HEK293 (cell line): ENCODE data around the gene SPC25.

ENCODE experiments used
- CTCF ChIA-PET: fragments of 350-600 bp; formaldehyde crosslinking; extraction: SDS; loops from one replicate; lab custom pipeline; 2021; ENCODE audit warnings: antibody characterized with exemption; lab: Yijun Ruan, JAX
- POLR2A ChIA-PET: fragments of 300-600 bp; formaldehyde crosslinking; extraction: SDS; loops from one replicate; lab custom pipeline; 2020; ENCODE audit warnings: antibody characterized with exemption, inconsistent platforms; lab: Yijun Ruan, JAX
- H3K27ac ChIP-seq: fragments of 200-500 bp; sonication (Bioruptor generic); 2 replicates; pipeline ENCODE4 v1.5.1; 2014; ENCODE audit warnings: low read depth, low read length, control low read depth, inconsistent platforms; ENCODE audit errors: extremely low read depth
- H3K36me3 ChIP-seq, 2 experiments: fragments of 200-500 bp in 1 of 2; sonication (Bioruptor generic) in 1 of 2; 1 replicate in 1 of 2; 2 replicates in 1 of 2; pipeline ENCODE4 v1.5.1; 2014 to 2017; ENCODE audit warnings: inconsistent platforms in 2 of 2, low read length in 2 of 2; ENCODE audit not compliant: control insufficient read depth in 2 of 2, insufficient read depth in 1 of 2
- H3K4me1 ChIP-seq: fragments of 200-500 bp; sonication (Bioruptor generic); 2 replicates; pipeline ENCODE4 v1.5.1; 2014; ENCODE audit warnings: mild to moderate bottlenecking, low read length, inconsistent platforms; ENCODE audit not compliant: control insufficient read depth, insufficient read depth
- H3K4me3 ChIP-seq: 2 replicates; pipeline ENCODE4 v1.5.1; 2011; ENCODE audit warnings: low read depth, mild to moderate bottlenecking, control low read depth, low read length, moderate library complexity
- H3K9me3 ChIP-seq: fragments of 200-500 bp; sonication (Bioruptor generic); 2 replicates; pipeline ENCODE4 v1.5.1; 2014; ENCODE audit warnings: low read depth, low read length, inconsistent platforms; ENCODE audit not compliant: control insufficient read depth, insufficient read depth
- BCL11B ChIP-seq: fragments of 450-650 bp; formaldehyde crosslinking; IDR thresholded peaks from 2 replicates; pipeline ENCODE4 v1.5.1; 2016; ENCODE audit warnings: low read depth, missing biosample characterization, missing genetic modification characterization
- GLIS1 ChIP-seq: fragments of 450-650 bp; formaldehyde crosslinking; IDR thresholded peaks from 2 replicates; pipeline ENCODE4 v1.5.1; 2016; ENCODE audit warnings: missing biosample characterization, missing genetic modification characterization
- KLF9 ChIP-seq: fragments of 450-650 bp; formaldehyde crosslinking; IDR thresholded peaks from 2 replicates; pipeline ENCODE4 v1.5.1; 2016; ENCODE audit warnings: missing biosample characterization, missing genetic modification characterization, low read depth
- MEIS1 ChIP-seq: sonication (generic); formaldehyde crosslinking; IDR thresholded peaks from 2 replicates; pipeline ENCODE4 v1.8.1; 2022; ENCODE audit warnings: missing genetic modification reagents, mild to moderate bottlenecking, borderline replicate concordance
- OVOL3 ChIP-seq: fragments of 450-650 bp; formaldehyde crosslinking; IDR thresholded peaks from 2 replicates; pipeline ENCODE4 v1.5.1; 2016; ENCODE audit warnings: missing biosample characterization, missing genetic modification characterization
- PRDM1 ChIP-seq: fragments of 450-650 bp; formaldehyde crosslinking; IDR thresholded peaks from 2 replicates; pipeline ENCODE4; 2016; ENCODE audit warnings: missing biosample characterization, missing genetic modification characterization
- SP3 ChIP-seq: fragments of 450-650 bp; formaldehyde crosslinking; IDR thresholded peaks from 2 replicates; pipeline ENCODE4 v1.5.1; 2016; ENCODE audit warnings: missing biosample characterization, missing genetic modification characterization
- SP7 ChIP-seq: fragments of 450-650 bp; formaldehyde crosslinking; IDR thresholded peaks from 2 replicates; pipeline ENCODE4 v1.5.1; 2016; ENCODE audit warnings: missing biosample characterization, missing genetic modification characterization
- WT1 ChIP-seq: fragments of 450-650 bp; formaldehyde crosslinking; IDR thresholded peaks from 2 replicates; pipeline ENCODE4 v1.5.1; 2016; ENCODE audit warnings: missing biosample characterization, missing genetic modification characterization
- ZNF292 ChIP-seq: fragments of 450-650 bp; formaldehyde crosslinking; IDR thresholded peaks from 2 replicates; pipeline ENCODE4 v1.5.1; 2016; ENCODE audit warnings: low read depth, missing biosample characterization, missing genetic modification characterization, borderline replicate concordance
- ZNF521 ChIP-seq: fragments of 450-650 bp; formaldehyde crosslinking; IDR thresholded peaks from 2 replicates; pipeline ENCODE4 v1.5.1; 2017; ENCODE audit warnings: missing biosample characterization, mild to moderate bottlenecking, missing genetic modification characterization
- ZNF624 ChIP-seq: fragments of 450-650 bp; formaldehyde crosslinking; IDR thresholded peaks from 2 replicates; pipeline ENCODE4 v1.5.1; 2017; ENCODE audit warnings: missing biosample characterization, missing genetic modification characterization
- ZNF629 ChIP-seq: fragments of 450-650 bp; formaldehyde crosslinking; IDR thresholded peaks from 2 replicates; pipeline ENCODE4 v1.5.1; 2017; ENCODE audit warnings: missing biosample characterization, missing genetic modification characterization
- TF ChIP-seq, protein P1 (sequence below): fragments of 450-650 bp; formaldehyde crosslinking; IDR thresholded peaks from 2 replicates; pipeline ENCODE4 v1.5.1; 2017; ENCODE audit warnings: missing biosample characterization, mild to moderate bottlenecking, missing genetic modification characterization, moderate library complexity
- TF ChIP-seq, protein P2 (sequence below): fragments of 450-650 bp; formaldehyde crosslinking; IDR thresholded peaks from 2 replicates; pipeline ENCODE4 v1.5.1; 2016; ENCODE audit warnings: missing biosample characterization, missing genetic modification characterization, borderline replicate concordance
- TF ChIP-seq, protein P3 (sequence below): fragments of 450-650 bp; formaldehyde crosslinking; optimal IDR thresholded peaks from 2 replicates; pipeline ENCODE3; 2016; ENCODE audit warnings: missing biosample characterization, mild to moderate bottlenecking, missing genetic modification characterization
- TF ChIP-seq, protein P4 (sequence below): fragments of 450-650 bp; formaldehyde crosslinking; conservative IDR thresholded peaks from 2 replicates; pipeline ENCODE4 v1.5.1; 2016; ENCODE audit warnings: low read depth, missing biosample characterization, missing genetic modification characterization
- TF ChIP-seq, protein P5 (sequence below): fragments of 450-650 bp; formaldehyde crosslinking; IDR thresholded peaks from 2 replicates; pipeline ENCODE4 v1.5.1; 2017; ENCODE audit warnings: missing biosample characterization, missing genetic modification characterization
- TF ChIP-seq, protein P6 (sequence below): fragments of 450-650 bp; formaldehyde crosslinking; IDR thresholded peaks from 2 replicates; pipeline ENCODE4 v1.5.1; 2016; ENCODE audit warnings: missing biosample characterization, missing genetic modification characterization

The SPC25 gene

DNA sequence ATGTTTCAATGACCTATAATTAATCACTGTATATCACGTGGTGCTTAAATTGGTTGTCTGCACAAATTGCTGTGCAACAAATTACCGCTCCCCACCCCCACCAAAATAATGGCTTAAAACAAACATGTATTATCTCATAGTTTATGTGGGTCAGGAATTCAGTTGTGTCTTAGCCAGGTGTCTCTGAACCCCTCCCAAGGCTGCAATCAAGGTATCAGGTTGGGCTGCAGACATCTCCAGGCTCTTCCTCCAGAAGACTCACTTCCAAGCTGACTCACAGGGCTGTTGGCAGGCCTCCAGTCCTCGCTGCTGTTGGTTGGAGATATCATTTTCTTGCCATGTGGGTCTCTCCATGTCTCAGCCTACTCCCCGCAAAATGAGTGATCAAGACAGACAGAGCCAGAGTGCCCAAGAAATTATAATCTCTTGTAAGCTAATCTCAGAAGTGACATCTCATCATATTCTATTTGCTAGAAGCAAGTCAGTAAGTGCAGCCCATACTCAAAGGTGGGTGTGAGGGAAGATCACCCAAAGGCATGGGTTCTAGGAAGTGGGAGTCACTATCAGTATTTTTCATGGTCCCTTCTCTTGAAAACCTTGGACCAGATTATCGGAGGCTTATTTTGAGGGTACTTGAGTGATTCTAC lies 38.4 kb downstream of the SPC25 start:
- POLR2A ChIA-PET: no interaction called here
- H3K27ac ChIP-seq: no peak overlapping the region
- no peaks in the 10 kb centered on the region for H3K9me3 ChIP-seq
- TF ChIP-seq, protein P1, sequence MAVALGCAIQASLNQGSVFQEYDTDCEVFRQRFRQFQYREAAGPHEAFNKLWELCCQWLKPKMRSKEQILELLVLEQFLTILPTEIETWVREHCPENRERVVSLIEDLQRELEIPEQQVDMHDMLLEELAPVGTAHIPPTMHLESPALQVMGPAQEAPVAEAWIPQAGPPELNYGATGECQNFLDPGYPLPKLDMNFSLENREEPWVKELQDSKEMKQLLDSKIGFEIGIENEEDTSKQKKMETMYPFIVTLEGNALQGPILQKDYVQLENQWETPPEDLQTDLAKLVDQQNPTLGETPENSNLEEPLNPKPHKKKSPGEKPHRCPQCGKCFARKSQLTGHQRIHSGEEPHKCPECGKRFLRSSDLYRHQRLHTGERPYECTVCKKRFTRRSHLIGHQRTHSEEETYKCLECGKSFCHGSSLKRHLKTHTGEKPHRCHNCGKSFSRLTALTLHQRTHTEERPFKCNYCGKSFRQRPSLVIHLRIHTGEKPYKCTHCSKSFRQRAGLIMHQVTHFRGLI (tag by site-specific recombination): peak; percentile 78; the same call in 1 of the 2 replicates
- TF ChIP-seq OVOL3 (tag by site-specific recombination) (no peak), SP7 (0 out of 2 replicates have a peak, but pooled peaks have one; percentile 18)
- TF ChIP-seq, all 188 proteins: peak for 2
- CTCF ChIA-PET: interaction anchor here (0.6 kb wide), 1 partner anchor 359 kb away, joined by 3 read pairs; no protein-coding TSS in a partner anchor
- H3K4me1 ChIP-seq: peaks cover 7% of the 10 kb centered on the region; the same call in 1 of the 2 replicates
- peaks cover 0 to 36% of the 10 kb centered on the region in 2 experiments; a peak in 1 of 3 replicates for H3K36me3 ChIP-seq
- no peak overlapping the region for H3K4me3 ChIP-seq

DNA sequence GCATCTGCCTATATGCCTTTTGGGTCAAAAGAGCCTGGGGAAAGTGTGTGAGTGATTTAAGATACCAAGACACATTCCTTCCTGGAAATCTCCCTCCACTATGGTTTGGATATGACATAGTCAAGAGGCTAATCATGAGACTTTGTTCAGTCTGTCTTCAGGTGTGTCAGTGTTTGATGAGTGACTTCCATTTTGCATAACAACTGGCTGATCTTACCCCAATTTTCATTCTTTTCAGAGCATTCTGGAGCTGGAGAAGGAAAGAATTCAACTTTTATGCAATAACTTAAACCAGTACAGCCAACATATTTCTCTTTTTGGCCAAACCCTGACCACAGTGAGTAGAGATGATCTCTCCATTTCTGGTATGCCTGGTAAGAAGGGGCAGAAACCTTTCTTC lies 39.4 kb downstream of the SPC25 start:
- CTCF ChIA-PET: no interaction called here
- POLR2A ChIA-PET: no interaction called here
- Histone ChIP-seq H3K4me3 (no peak overlapping the region), H3K9me3 (no peaks in the 10 kb centered on the region), H3K4me1 (peaks cover 5% of the 10 kb centered on the region; the same call in 1 of the 2 replicates), H3K36me3 (peaks cover 0 to 34% of the 10 kb centered on the region in 2 experiments; a peak in 1 of 3 replicates), H3K27ac (no peak overlapping the region)
- TF ChIP-seq, protein P2, sequence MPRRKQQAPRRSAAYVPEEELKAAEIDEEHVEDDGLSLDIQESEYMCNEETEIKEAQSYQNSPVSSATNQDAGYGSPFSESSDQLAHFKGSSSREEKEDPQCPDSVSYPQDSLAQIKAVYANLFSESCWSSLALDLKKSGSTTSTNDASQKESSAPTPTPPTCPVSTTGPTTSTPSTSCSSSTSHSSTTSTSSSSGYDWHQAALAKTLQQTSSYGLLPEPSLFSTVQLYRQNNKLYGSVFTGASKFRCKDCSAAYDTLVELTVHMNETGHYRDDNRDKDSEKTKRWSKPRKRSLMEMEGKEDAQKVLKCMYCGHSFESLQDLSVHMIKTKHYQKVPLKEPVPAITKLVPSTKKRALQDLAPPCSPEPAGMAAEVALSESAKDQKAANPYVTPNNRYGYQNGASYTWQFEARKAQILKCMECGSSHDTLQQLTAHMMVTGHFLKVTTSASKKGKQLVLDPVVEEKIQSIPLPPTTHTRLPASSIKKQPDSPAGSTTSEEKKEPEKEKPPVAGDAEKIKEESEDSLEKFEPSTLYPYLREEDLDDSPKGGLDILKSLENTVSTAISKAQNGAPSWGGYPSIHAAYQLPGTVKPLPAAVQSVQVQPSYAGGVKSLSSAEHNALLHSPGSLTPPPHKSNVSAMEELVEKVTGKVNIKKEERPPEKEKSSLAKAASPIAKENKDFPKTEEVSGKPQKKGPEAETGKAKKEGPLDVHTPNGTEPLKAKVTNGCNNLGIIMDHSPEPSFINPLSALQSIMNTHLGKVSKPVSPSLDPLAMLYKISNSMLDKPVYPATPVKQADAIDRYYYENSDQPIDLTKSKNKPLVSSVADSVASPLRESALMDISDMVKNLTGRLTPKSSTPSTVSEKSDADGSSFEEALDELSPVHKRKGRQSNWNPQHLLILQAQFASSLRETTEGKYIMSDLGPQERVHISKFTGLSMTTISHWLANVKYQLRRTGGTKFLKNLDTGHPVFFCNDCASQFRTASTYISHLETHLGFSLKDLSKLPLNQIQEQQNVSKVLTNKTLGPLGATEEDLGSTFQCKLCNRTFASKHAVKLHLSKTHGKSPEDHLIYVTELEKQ: no peak
- TF ChIP-seq, protein P3, sequence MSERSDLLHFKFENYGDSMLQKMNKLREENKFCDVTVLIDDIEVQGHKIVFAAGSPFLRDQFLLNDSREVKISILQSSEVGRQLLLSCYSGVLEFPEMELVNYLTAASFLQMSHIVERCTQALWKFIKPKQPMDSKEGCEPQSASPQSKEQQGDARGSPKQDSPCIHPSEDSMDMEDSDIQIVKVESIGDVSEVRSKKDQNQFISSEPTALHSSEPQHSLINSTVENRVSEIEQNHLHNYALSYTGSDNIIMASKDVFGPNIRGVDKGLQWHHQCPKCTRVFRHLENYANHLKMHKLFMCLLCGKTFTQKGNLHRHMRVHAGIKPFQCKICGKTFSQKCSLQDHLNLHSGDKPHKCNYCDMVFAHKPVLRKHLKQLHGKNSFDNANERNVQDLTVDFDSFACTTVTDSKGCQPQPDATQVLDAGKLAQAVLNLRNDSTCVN (tag by site-specific recombination): no peak
- TF ChIP-seq, protein P4, sequence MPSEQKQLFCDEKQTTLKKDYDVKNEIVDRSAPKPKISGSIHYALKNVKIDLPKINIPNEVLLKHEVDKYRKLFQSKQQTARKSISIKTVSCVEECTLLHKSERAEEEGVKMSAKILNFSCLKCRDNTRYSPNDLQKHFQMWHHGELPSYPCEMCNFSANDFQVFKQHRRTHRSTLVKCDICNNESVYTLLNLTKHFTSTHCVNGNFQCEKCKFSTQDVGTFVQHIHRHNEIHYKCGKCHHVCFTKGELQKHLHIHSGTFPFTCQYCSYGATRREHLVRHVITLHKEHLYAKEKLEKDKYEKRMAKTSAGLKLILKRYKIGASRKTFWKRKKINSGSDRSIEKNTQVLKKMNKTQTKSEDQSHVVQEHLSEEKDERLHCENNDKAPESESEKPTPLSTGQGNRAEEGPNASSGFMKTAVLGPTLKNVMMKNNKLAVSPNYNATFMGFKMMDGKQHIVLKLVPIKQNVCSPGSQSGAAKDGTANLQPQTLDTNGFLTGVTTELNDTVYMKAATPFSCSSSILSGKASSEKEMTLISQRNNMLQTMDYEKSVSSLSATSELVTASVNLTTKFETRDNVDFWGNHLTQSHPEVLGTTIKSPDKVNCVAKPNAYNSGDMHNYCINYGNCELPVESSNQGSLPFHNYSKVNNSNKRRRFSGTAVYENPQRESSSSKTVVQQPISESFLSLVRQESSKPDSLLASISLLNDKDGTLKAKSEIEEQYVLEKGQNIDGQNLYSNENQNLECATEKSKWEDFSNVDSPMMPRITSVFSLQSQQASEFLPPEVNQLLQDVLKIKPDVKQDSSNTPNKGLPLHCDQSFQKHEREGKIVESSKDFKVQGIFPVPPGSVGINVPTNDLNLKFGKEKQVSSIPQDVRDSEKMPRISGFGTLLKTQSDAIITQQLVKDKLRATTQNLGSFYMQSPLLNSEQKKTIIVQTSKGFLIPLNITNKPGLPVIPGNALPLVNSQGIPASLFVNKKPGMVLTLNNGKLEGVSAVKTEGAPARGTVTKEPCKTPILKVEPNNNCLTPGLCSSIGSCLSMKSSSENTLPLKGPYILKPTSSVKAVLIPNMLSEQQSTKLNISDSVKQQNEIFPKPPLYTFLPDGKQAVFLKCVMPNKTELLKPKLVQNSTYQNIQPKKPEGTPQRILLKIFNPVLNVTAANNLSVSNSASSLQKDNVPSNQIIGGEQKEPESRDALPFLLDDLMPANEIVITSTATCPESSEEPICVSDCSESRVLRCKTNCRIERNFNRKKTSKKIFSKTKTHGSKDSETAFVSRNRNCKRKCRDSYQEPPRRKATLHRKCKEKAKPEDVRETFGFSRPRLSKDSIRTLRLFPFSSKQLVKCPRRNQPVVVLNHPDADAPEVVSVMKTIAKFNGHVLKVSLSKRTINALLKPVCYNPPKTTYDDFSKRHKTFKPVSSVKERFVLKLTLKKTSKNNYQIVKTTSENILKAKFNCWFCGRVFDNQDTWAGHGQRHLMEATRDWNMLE: no peak
- TF ChIP-seq KLF9: no peak
- TF ChIP-seq ZNF629 (tag by site-specific recombination): no peak
- TF ChIP-seq ZNF624 (tag by site-specific recombination): no peak
- no peak for TF ChIP-seq MEIS1
- TF ChIP-seq ZNF292 (tag by site-specific recombination): no peak
- TF ChIP-seq PRDM1 (tag by site-specific recombination): no peak
- no peak for TF ChIP-seq ZNF521 (tag by site-specific recombination)
- no peak for TF ChIP-seq SP3
- TF ChIP-seq GLIS1 (tag by site-specific recombination): no peak
- TF ChIP-seq WT1 (tag by site-specific recombination): no peak
- TF ChIP-seq BCL11B (tag by site-specific recombination): no peak
- TF ChIP-seq, protein P5, sequence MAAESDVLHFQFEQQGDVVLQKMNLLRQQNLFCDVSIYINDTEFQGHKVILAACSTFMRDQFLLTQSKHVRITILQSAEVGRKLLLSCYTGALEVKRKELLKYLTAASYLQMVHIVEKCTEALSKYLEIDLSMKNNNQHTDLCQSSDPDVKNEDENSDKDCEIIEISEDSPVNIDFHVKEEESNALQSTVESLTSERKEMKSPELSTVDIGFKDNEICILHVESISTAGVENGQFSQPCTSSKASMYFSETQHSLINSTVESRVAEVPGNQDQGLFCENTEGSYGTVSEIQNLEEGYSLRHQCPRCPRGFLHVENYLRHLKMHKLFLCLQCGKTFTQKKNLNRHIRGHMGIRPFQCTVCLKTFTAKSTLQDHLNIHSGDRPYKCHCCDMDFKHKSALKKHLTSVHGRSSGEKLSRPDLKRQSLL (tag by site-specific recombination): no peak
- TF ChIP-seq, protein P6, sequence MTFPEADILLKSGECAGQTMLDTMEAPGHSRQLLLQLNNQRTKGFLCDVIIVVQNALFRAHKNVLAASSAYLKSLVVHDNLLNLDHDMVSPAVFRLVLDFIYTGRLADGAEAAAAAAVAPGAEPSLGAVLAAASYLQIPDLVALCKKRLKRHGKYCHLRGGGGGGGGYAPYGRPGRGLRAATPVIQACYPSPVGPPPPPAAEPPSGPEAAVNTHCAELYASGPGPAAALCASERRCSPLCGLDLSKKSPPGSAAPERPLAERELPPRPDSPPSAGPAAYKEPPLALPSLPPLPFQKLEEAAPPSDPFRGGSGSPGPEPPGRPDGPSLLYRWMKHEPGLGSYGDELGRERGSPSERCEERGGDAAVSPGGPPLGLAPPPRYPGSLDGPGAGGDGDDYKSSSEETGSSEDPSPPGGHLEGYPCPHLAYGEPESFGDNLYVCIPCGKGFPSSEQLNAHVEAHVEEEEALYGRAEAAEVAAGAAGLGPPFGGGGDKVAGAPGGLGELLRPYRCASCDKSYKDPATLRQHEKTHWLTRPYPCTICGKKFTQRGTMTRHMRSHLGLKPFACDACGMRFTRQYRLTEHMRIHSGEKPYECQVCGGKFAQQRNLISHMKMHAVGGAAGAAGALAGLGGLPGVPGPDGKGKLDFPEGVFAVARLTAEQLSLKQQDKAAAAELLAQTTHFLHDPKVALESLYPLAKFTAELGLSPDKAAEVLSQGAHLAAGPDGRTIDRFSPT: no peak
